Dermis microvascular lymphatic vessel endothelial cell (primary cell): ENCODE data around the gene HOXA5. TPM values are rescaled to one million over a fixed set of nuclear protein-coding genes. Genes with fewer than 3 reads are reported as not detected.
A peak's percentile ranks its signal among the peaks of the same experiment; 100 is the strongest.

Experiments
- DNase-seq, 2 donors: peaks; one replicate each; pipeline versions ENCODE4 v3.0.0 to v3.0.0-alpha.2; 2010; ENCODE audit warnings: low read depth in 2 of 2
- total RNA-seq: library from RNA; depleted of rRNA; stranded (reverse); fragments of >200 nt; gene quantifications from 2 replicates; pipeline ENCODE4 v1.2.1, GENCODE V29; 2014

The HOXA5 gene
- total RNA-seq, 1 donor from 2014 or later = 4.1 TPM

- peak in 1 of 2 donors; percentile 26 for DNase-seq
These were observed 6.5 kb upstream of the HOXA5 start for GRCh38 chr7:27149842-27150567.

DNA sequence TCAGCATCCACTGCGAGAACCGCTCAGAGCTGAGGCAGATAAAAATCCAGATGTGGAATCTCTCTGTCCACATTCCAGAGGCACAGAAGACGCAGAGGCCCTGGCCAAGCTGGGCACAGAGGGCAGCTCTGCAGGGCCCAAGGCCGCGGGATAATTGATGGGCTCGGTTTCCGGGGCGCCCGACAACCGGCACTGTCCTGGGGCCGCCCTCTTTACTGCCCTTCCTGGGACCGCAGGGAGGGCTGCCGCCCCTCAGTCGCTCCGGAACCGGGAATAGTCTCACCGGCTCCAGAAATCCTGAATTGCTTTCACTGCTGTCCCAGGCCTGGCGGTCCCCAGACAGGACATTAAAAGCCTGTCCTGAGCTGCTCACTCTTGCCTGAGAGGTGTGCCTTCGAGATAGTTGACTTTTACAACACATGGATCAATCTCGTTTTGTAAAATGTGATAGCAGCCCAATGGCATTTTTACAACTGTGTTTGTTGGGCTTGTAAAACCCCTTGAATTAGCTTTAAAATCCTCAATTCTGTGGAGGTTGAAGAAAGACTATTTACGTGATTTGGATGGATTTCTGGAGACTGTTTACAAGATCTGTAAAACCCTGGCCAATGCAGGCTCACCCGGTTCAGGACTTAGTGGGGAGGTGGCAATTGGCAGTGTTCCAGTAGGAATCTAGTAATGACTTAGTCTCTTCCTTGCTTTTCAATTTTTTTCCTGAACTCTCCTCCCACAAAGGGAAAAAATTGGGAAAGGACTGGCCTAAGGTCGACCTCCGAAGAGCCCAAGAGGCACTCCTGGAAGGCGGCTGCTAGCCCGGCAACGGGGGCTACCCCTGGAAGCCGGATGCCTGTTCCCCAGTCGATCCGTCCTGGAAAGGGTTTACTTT, 5.5 kb upstream of the HOXA5 start:
- peak in 1 of 2 donors; percentile 53 for DNase-seq

DNA sequence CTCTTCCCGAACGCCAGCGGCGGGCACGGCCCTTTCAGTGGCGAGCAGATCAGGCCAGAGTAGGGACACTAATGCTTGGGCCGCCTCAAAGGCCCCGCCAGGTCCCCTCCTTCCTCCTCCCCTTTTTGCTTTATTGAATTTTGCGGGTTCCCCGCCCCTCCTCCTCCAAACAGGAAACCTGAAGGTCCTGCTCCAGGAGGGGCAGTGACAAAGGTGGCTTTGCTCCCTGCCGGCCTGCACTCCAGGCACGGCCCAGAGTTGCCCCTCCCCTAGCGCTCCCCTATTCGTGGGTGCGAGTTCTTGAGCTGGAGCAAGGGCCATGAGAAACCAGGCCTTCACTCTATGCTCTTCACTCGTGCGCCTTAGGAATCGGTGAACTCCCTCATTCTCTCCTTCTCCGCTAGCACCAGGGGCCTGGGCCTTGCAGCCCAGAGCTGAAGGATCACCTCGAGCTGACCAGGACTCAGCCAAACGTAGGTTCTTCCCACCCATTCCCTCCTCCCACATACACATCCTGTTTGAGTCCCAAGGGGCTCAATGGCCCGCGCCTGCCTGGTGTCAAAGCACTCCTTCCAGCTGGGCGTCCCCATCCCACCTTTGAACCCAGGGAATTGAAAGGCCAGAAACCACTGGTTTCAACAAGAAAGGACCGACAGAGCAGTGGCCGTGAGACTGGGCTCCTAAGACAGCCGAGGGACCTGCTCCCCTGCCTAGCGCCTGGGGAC, 4.7 kb upstream of the HOXA5 start:
- DNase-seq = peak in 1 of 2 donors; percentile 45

DNA sequence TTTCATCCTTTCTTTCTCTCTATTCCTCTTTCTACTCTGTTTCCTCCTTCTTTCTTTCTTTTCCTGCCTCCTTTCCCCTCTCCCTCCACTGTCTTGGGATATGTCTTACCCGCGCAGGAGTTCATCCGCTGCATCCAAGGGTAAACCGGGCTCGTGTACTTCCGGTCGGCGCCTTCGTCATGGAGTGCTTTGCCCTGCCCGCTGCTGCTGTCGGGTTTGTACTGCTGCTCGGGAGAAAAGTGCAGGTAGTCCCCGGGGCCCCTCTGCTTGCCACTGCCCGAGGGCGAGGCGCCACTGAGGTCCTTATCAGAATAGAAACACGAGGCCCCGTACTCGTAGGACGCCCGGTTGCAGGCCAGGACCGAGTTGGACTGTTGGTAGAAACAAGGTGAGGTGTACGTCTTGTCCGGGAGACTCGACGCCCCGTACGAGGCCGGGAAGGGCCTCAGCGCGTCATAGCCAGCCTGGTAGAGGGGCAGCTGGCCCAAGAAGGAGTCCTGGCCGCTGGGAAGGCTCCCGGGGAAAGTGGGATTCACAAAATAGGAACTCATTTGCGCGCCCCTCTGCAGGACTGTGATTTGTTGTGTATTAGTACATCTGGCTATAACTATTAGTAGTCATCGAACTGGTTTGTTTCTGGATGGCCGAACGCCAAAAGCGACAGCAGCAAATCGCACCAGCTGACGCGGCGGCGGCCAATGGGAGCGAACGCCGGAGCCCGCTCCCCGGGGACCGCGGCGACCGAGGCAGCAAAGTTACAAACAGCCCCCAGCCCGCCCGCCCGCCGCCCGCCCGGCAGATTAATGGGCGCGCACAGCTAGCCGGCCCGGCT, 3.9 kb upstream of the HOXA5 start, which contains the start of gene HOXA6:
TSS of gene HOXA6 (minus strand) at position 576 of the 832 bp plus-strand sequence. CDS start at position 551, 25 bp downstream.
- peak in 1 of 2 donors; percentile 62 for DNase-seq

GRCh38 chr7:27146491-27147198, 3.2 kb upstream of the HOXA5 start:
- DNase-seq = no peak

- no peak for DNase-seq
These were observed 2.5 kb upstream of the HOXA5 start for GRCh38 chr7:27145914-27146412.

- no peak for DNase-seq
These were observed 1.9 kb upstream of the HOXA5 start for GRCh38 chr7:27145165-27145913.

DNA sequence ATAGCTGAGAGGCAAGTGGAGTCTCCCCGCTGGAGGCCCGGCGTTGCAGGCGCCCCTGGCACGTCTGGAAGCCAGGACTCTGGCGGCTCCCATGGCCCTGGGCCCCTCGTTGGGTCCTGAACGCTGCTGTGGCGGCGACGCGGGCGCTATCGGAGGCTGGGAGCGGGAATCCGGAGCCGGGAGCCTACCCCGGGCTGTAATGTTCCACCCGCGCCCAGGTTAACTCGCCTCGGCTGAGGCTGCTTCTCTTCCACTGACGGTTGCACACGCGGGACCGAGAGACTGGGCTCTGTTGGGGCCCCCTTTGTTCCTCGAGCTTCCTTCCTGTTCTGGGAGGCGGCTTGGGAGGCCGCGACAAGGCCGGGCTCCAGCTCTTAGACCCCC, 1.3 kb upstream of the HOXA5 start:
- no peak for DNase-seq

GRCh38 chr7:27143950-27144780, 684 bp upstream of the HOXA5 start:
- no peak for DNase-seq

- peak in 1 of 2 donors; percentile 12 for DNase-seq
These were observed 880 bp downstream of the HOXA5 start for GRCh38 chr7:27142580-27143022.

DNA sequence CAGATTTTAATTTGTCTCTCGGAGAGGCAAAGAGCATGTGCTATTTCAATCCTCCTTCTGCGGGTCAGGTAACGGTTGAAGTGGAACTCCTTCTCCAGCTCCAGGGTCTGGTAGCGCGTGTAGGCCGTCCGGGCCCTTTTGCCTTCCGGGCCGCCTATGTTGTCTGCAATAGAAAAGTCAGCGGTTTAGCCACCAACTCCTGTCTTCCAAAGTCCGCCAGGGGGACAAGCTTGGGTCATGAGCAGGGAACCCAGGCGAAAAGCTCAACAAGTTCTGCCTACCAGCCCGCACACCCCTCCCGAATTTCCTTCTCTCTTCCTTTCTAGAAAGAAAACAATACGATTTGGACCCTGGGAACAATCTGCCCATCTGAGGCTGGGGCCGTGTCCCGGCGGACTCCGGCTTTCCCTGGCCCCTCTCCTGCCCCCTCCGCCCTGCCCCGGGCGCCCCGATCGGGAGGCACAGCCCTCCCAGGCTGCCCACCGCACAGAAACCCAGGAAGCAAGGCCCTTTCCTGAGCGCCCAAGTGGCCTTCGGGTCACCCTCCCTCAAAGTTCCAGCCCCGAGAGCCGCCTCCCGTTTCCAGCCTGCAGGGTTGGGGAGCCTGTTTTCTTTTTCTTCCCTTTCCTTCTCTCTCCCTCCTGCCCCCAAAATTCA, 1.4 kb downstream of the HOXA5 start:
- peak in 1 of 2 donors; percentile 59 for DNase-seq

GRCh38 chr7:27141137-27141922, 2.2 kb downstream of the HOXA5 start:
- no peak for DNase-seq

DNA sequence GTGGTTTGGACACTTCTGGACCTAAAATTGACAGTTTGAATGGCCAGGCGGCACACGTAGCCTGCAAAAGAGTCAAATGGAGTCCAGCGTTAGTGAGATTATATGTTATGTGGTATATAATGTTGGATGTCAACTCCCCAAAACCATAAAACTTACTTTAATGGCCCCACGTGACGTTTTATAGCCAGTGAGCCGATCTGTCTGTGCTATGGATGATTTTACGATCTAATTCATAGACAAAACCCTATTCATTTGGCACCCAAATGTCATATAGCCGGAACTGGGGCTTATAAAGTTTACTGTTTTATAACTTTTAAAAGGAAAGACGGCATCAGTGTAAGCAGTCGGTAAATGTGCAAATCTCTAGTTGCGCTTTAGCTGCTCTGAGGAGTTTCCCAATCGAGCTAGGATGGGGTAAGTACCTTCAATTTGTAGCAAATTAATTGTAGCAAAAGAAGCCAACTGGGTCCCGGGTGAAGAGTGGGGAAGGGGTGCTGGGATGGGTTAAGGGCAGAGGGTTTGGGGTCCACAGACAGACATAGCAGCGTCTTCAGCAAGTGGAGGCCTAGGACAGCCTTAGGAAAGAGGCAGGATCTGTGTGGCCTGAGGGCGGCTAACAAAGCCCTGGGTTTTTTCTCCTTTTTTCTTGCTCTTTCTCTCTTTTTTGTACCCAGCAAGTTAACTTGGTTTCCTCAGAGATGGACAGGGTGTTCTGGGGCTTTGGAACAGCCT, 3.2 kb downstream of the HOXA5 start:
- no peak for DNase-seq

DNA sequence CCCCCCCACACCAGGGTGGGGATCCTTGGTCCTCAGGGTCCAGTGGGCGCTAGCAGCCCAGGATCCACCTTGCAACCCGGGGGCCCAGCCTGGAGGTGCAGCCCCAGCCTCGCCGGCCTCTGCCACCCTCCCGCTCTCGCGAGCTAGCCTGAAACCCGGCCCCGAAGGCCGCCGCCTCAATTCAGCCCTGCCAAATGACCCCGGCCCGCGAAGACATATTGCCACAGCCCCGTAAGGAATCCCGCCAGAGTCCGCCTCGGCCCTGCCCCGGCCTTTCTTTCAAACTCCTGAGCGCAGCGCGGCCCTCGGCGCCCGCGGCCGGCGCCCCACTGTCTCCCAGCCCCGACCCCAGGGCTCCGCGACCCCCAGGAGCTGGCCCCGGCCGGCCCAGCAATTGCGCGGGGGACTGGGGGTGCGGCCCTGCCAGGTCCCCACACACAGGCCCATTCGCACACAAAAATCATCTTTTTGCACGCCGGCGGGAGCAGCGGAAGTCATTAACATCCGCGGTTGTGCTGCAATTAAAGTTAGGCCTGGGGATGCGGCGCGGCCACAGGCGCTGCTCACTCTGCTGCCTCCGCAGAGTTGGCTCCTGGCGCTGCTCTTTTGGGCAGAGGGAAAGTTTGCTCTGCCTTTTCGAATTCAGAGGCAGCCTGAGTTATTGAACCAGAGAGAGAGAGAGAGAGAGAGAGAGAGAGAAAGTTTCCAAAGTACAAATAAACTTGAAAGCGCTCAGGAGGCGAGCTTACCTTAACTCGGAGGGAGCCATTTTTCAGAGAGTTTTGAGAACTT, 4.0 kb downstream of the HOXA5 start:
- no peak for DNase-seq

GRCh38 chr7:27138985-27139333, 4.5 kb downstream of the HOXA5 start:
- DNase-seq = no peak

DNA sequence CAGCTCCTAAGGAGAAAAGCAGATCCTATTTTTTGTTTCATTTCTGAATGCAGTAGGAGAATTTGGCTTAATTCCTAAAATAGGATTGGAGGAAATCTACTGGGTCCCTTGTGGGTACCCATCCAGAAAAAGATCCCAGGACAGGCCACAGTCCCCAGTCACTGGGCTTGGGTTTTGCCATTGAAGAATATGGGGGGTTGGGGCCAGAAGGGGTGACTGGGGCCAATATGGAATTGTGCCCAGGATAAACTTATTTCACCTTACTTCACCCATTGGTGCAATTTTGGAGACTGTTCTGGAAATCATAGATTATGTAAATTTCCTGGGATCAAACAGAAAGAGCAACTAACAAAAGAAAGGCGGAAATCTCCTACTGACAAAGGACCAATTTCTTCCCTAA, 5.0 kb downstream of the HOXA5 start:
- no peak for DNase-seq
